HG03280 (cell line): ENCODE measurements around the gene KCNIP4.

Source experiments
- ATAC-seq: cut with Tn5 transposase; IDR thresholded peaks from one replicate; pipeline ENCODE4 v1.9.1; 2021; ENCODE audit warnings: mild to moderate bottlenecking, moderate library complexity; ENCODE audit not compliant: unreplicated experiment

KCNIP4 gene

GRCh38 chr4:21699446-21699845, 249.1 kb downstream of the KCNIP4 start:
- no peak for ATAC-seq

GRCh38 chr4:21697583-21697982, 251.0 kb downstream of the KCNIP4 start:
- no peak for ATAC-seq

GRCh38 chr4:21695141-21695540, 253.4 kb downstream of the KCNIP4 start:
- ATAC-seq = no peak

- ATAC-seq = no peak
Measured at GRCh38 chr4:21692241-21692640, 256.3 kb downstream of the KCNIP4 start.

- no peak for ATAC-seq
Measured at GRCh38 chr4:21688596-21689265, 259.8 kb downstream of the KCNIP4 start.

GRCh38 chr4:21685911-21686310, 262.7 kb downstream of the KCNIP4 start:
- no peak for ATAC-seq

GRCh38 chr4:21680326-21680898, 268.2 kb downstream of the KCNIP4 start:
- ATAC-seq = no peak

- ATAC-seq = no peak
Measured at GRCh38 chr4:21678711-21679110, 269.9 kb downstream of the KCNIP4 start.

GRCh38 chr4:21677173-21677572, 271.4 kb downstream of the KCNIP4 start:
- ATAC-seq = no peak

GRCh38 chr4:21664355-21664754, 284.2 kb downstream of the KCNIP4 start:
- no peak for ATAC-seq

- no peak for ATAC-seq
Measured at GRCh38 chr4:21656832-21657231, 291.7 kb downstream of the KCNIP4 start.

- ATAC-seq = no peak
Measured at GRCh38 chr4:21655031-21655430, 293.5 kb downstream of the KCNIP4 start.

GRCh38 chr4:21652508-21653231, 295.9 kb downstream of the KCNIP4 start:
- no peak for ATAC-seq

- no peak for ATAC-seq
Measured at GRCh38 chr4:21649391-21650090, 299.0 kb downstream of the KCNIP4 start.

- ATAC-seq = no peak
Measured at GRCh38 chr4:21645776-21646175, 302.8 kb downstream of the KCNIP4 start.

GRCh38 chr4:21641696-21642095, 306.9 kb downstream of the KCNIP4 start:
- ATAC-seq = no peak

GRCh38 chr4:21638171-21638725, 310.3 kb downstream of the KCNIP4 start:
- no peak for ATAC-seq

GRCh38 chr4:21628916-21629610, 319.5 kb downstream of the KCNIP4 start:
- ATAC-seq = no peak

GRCh38 chr4:21628116-21628670, 320.4 kb downstream of the KCNIP4 start:
- no peak for ATAC-seq

- ATAC-seq = no peak
Measured at GRCh38 chr4:21625447-21625846, 323.1 kb downstream of the KCNIP4 start.
